Measurements from ENCODE around the gene RTBDN.

- TF ChIP-seq CTCF (IDR thresholded peaks at IDR 0.05; ENCODE audit: low read depth, low read length, poor library complexity, severe bottlenecking): no peak
- no peak for TF ChIP-seq EZH2phosphoT487 (IDR thresholded peaks at IDR 0.05; ENCODE audit: borderline replicate concordance, low read length)
Measured at GRCh38 chr19:12782174-12782423, 52.3 kb downstream of the RTBDN start.
